HG02870 (cell line): ENCODE results near the gene SUPT4H1.

ENCODE experiments used
- ATAC-seq: cut with Tn5 transposase; IDR thresholded peaks from one replicate; pipeline ENCODE4 v1.9.1; 2021; ENCODE audit warnings: mild to moderate bottlenecking, moderate library complexity; ENCODE audit not compliant: unreplicated experiment

SUPT4H1 gene

GRCh38 chr17:58320163-58320558 lies 31.8 kb downstream of the SUPT4H1 start:
- no peak for ATAC-seq

GRCh38 chr17:58319173-58320162 lies 32.5 kb downstream of the SUPT4H1 start:
- no peak for ATAC-seq

- no peak for ATAC-seq
Observed at GRCh38 chr17:58318627-58319172, 33.3 kb downstream of the SUPT4H1 start.

- no peak for ATAC-seq
Observed at GRCh38 chr17:58318065-58318481, 33.9 kb downstream of the SUPT4H1 start.

GRCh38 chr17:58317421-58318064 lies 34.5 kb downstream of the SUPT4H1 start:
- peak; percentile 68 for ATAC-seq

GRCh38 chr17:58316260-58316960 lies 35.6 kb downstream of the SUPT4H1 start:
- ATAC-seq = no peak

- no peak for ATAC-seq
Observed at GRCh38 chr17:58315750-58316149, 36.3 kb downstream of the SUPT4H1 start.

- ATAC-seq = no peak
Observed at GRCh38 chr17:58315281-58315711, 36.7 kb downstream of the SUPT4H1 start.

GRCh38 chr17:58314706-58315015 lies 37.3 kb downstream of the SUPT4H1 start:
- ATAC-seq = no peak

- no peak for ATAC-seq
Observed at GRCh38 chr17:58313815-58314705, 37.9 kb downstream of the SUPT4H1 start.

- ATAC-seq = no peak
Observed at GRCh38 chr17:58312829-58313228, 39.2 kb downstream of the SUPT4H1 start.

GRCh38 chr17:58312021-58312630 lies 39.9 kb downstream of the SUPT4H1 start:
- ATAC-seq = no peak

- ATAC-seq = no peak
Observed at GRCh38 chr17:58311429-58311894, 40.5 kb downstream of the SUPT4H1 start.

GRCh38 chr17:58310511-58311428 lies 41.2 kb downstream of the SUPT4H1 start:
- no peak for ATAC-seq

GRCh38 chr17:58309918-58310259 lies 42.1 kb downstream of the SUPT4H1 start:
- ATAC-seq = no peak

- ATAC-seq = no peak
Observed at GRCh38 chr17:58308985-58309917, 42.8 kb downstream of the SUPT4H1 start.

GRCh38 chr17:58308173-58308984 lies 43.6 kb downstream of the SUPT4H1 start:
- no peak for ATAC-seq
